ENCODE measurements around the gene FKBP4. TPM values are rescaled to one million over a fixed set of nuclear protein-coding genes. Genes with fewer than 3 reads are reported as not detected.

Gene FKBP4
- total RNA-seq, 1 donor from 2014 or later = 56.2 TPM

DNA sequence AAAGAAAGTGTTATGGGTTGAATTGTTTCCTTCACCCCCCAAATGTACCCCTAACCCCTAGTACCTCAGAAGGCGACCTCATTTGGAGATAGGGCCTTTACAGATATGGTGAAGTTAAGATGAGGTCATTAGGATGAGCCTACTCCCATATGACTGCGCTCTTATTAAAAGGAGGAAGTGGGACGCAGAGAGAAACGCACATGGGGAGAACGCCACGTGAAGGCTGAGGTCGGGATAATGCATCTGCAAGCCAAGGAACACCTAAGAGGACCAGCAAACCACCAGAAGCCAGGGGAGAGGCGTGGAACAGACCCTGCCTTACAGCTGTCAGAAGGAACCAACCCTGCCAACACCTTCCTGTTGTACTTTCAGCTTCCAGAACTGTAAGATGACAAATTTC lies 41.8 kb downstream of the FKBP4 start:
- H3K27ac Mint-ChIP-seq (ENCODE audit: unreplicated experiment) = no peak overlapping the region
- no peaks in the 10 kb centered on the region for H3K9me3 Mint-ChIP-seq (ENCODE audit: low read depth)
- no peaks in the 10 kb centered on the region for H3K27me3 Mint-ChIP-seq (ENCODE audit: low read depth)
- TF ChIP-seq, protein P1, sequence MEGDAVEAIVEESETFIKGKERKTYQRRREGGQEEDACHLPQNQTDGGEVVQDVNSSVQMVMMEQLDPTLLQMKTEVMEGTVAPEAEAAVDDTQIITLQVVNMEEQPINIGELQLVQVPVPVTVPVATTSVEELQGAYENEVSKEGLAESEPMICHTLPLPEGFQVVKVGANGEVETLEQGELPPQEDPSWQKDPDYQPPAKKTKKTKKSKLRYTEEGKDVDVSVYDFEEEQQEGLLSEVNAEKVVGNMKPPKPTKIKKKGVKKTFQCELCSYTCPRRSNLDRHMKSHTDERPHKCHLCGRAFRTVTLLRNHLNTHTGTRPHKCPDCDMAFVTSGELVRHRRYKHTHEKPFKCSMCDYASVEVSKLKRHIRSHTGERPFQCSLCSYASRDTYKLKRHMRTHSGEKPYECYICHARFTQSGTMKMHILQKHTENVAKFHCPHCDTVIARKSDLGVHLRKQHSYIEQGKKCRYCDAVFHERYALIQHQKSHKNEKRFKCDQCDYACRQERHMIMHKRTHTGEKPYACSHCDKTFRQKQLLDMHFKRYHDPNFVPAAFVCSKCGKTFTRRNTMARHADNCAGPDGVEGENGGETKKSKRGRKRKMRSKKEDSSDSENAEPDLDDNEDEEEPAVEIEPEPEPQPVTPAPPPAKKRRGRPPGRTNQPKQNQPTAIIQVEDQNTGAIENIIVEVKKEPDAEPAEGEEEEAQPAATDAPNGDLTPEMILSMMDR (IDR thresholded peaks at IDR 0.05) = no peak
- H3K4me3 Mint-ChIP-seq (ENCODE audit: unreplicated experiment) = no peak overlapping the region
- peaks cover 1% of the 10 kb centered on the region for H3K36me3 Mint-ChIP-seq (ENCODE audit: low read depth)
- H3K4me1 Mint-ChIP-seq (ENCODE audit: low read depth) = peaks cover 29% of the 10 kb centered on the region
- DNase-seq (ENCODE audit: low spot score) = no peak

DNA sequence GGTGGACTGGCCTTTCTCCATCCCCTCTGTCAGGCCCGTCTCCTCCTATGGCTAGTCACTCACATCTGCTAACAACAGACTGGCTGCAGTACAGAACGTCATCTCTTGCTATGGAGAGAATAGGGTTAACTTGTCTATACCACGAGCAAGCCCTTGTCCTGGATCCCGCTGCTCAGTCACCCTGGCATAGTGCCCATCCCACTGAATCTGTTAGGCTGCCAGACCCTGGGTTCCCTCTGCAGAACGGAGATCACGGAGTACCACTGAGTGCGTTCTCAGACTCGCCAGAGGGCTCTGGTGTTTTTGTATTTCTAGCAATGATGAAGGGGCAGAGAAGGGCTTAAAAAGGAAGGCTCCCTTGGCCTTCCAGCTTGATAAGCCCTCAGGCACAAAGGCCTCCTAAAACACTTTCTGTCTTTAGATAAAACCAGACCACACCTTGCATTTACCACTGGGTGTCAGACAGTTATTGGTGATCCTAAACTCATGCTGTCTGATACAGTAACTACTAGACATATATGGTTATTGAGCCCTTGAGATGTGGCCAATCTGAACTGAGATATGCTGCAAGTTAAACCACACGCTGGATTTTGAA lies 46.4 kb downstream of the FKBP4 start:
- H3K27ac Mint-ChIP-seq (ENCODE audit: unreplicated experiment) = no peak overlapping the region
- TF ChIP-seq, protein P1 (IDR thresholded peaks at IDR 0.05) = no peak
- peaks cover 30% of the 10 kb centered on the region for H3K4me1 Mint-ChIP-seq (ENCODE audit: low read depth)
- H3K27me3 Mint-ChIP-seq (ENCODE audit: low read depth) = no peaks in the 10 kb centered on the region
- no peaks in the 10 kb centered on the region for H3K36me3 Mint-ChIP-seq (ENCODE audit: low read depth)
- no peaks in the 10 kb centered on the region for H3K9me3 Mint-ChIP-seq (ENCODE audit: low read depth)
- DNase-seq (ENCODE audit: low spot score) = no peak
- no peak overlapping the region for H3K4me3 Mint-ChIP-seq (ENCODE audit: unreplicated experiment)

DNA sequence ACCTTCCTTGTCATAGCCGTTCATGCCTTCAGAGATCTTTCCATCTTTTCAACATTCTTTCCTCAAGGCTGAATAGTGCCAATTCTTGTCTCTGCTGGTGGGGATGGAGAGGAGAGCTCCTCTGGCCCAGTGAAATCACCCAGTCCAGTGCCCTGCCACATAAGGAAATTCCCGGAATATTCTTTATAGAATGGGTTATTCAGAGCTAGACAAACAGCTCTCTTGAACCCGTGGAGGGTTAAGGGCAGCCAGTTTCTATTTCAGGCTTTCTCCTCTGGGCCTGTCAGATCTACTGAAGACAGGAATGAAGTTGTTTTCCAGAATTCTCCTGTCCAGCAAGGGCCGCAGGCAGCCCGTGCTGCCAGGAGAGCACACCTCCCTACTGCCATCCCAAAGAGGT lies 48.2 kb downstream of the FKBP4 start:
- peak overlapping the region; percentile 49 for H3K27ac Mint-ChIP-seq (ENCODE audit: unreplicated experiment)
- TF ChIP-seq, protein P1 (IDR thresholded peaks at IDR 0.05) = no peak
- no peaks in the 10 kb centered on the region for H3K36me3 Mint-ChIP-seq (ENCODE audit: low read depth)
- no peak for DNase-seq (ENCODE audit: low spot score)
- H3K27me3 Mint-ChIP-seq (ENCODE audit: low read depth) = no peaks in the 10 kb centered on the region
- no peaks in the 10 kb centered on the region for H3K9me3 Mint-ChIP-seq (ENCODE audit: low read depth)
- H3K4me3 Mint-ChIP-seq (ENCODE audit: unreplicated experiment) = no peak overlapping the region
- H3K4me1 Mint-ChIP-seq (ENCODE audit: low read depth) = peaks cover 34% of the 10 kb centered on the region

DNA sequence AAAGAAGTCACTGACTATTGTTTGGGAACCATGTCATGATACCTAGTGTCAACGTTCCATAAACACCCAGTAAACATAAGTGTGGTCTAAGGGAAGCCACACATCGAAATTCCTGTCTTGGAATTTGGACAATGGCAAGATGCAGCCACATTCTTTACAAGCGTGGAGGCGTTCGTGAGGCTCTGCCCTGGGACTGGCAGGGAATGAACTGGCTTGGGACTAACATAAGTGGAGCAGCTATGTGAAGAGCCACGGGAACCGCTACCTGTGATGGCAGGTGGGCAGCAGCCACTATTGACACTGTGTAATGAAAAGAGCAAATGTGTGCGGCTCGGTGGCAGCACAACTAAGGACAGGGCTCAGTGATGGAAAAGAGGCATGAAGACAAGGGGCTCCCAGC lies 50.0 kb downstream of the FKBP4 start:
- Mint-ChIP-seq H3K27ac (ENCODE audit: unreplicated experiment) (peak overlapping the region; percentile 39), H3K4me3 (ENCODE audit: unreplicated experiment) (no peak overlapping the region)
- DNase-seq (ENCODE audit: low spot score) = no peak

DNA sequence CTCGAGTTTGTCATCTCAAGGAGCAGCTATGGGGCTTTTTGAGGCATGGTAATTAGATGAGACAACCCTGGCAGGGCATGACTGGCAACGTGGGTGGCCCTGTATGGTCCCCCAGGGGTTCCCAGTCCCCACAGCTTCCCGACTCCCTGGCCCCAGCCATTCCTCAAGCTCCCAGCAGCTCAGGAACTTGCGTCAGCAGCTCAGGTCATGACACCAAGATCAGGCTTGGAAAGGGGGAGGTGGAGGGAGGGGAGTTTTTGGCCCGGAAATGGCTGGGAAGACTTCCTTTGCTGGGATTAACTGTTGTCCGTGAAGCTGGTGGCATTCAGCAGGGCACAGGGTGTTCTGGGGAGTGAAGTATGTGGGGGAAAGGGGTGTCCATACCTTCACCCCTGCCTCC lies 50.5 kb downstream of the FKBP4 start:
- no peaks in the 10 kb centered on the region for H3K36me3 Mint-ChIP-seq (ENCODE audit: low read depth)
- H3K4me1 Mint-ChIP-seq (ENCODE audit: low read depth) = peaks cover 44% of the 10 kb centered on the region
- DNase-seq (ENCODE audit: low spot score) = no peak
- H3K27me3 Mint-ChIP-seq (ENCODE audit: low read depth) = no peaks in the 10 kb centered on the region
- TF ChIP-seq, protein P1 (IDR thresholded peaks at IDR 0.05) = no peak
- peak overlapping the region; percentile 57 for H3K27ac Mint-ChIP-seq (ENCODE audit: unreplicated experiment)
- H3K4me3 Mint-ChIP-seq (ENCODE audit: unreplicated experiment) = no peak overlapping the region
- no peaks in the 10 kb centered on the region for H3K9me3 Mint-ChIP-seq (ENCODE audit: low read depth)

More for the DNA sequence above, 50.0 kb downstream of the FKBP4 start:
- H3K4me1 Mint-ChIP-seq (ENCODE audit: low read depth) = peaks cover 40% of the 10 kb centered on the region
- H3K9me3 Mint-ChIP-seq (ENCODE audit: low read depth) = no peaks in the 10 kb centered on the region
- H3K27me3 Mint-ChIP-seq (ENCODE audit: low read depth) = no peaks in the 10 kb centered on the region
- no peaks in the 10 kb centered on the region for H3K36me3 Mint-ChIP-seq (ENCODE audit: low read depth)
- TF ChIP-seq, protein P1 (IDR thresholded peaks at IDR 0.05) = no peak
